NCI-H187 (cell line): ENCODE results near the gene ULK2.

ENCODE experiments used
- DNase-seq, 2 experiments: peaks; one replicate each; lab custom pipeline; 2025; lab: John Stamatoyannopoulos, UW

Gene ULK2

GRCh38 chr17:19726631-19727376, 140.9 kb downstream of the ULK2 start:
- DNase-seq: no peak

GRCh38 chr17:19725486-19725885, 142.2 kb downstream of the ULK2 start:
- DNase-seq: no peak

GRCh38 chr17:19724501-19725420, 143.0 kb downstream of the ULK2 start:
- no peak for DNase-seq

- DNase-seq: no peak
Observed at GRCh38 chr17:19723964-19724363, 143.8 kb downstream of the ULK2 start.
